ENCODE measurements around the gene GDPD5. TPM values are rescaled to one million over a fixed set of nuclear protein-coding genes. Genes with fewer than 3 reads are reported as not detected.

The GDPD5 gene
- total and polyA plus RNA-seq, 2 donors (not counting 1 experiment from before 2014, with no cell fraction given): 59.1 to 102 TPM

- no peak overlapping the region for H3K27ac ChIP-seq (ENCODE audit: low read length in 2 of 2)
- no peak overlapping the region for H3K4me3 ChIP-seq (ENCODE audit: control extremely low read depth in 1 of 5, extremely low read depth in 1 of 5, insufficient read depth in 1 of 5, low read depth in 2 of 5, low read length in 4 of 5)
- H4K20me1 ChIP-seq (ENCODE audit: control insufficient read depth, insufficient read depth, low read length, poor library complexity, severe bottlenecking): no peaks in the 10 kb centered on the region
- no peaks in the 10 kb centered on the region for H3K9me3 ChIP-seq (ENCODE audit: control extremely low read depth in 1 of 3, control insufficient read depth in 2 of 3, insufficient read depth in 1 of 3, low read length in 2 of 3)
- Mint-ChIP-seq H3K27ac (no peak overlapping the region), H3K4me1 (peaks cover 16% of the 10 kb centered on the region), H3K4me3 (no peak overlapping the region), H3K9me3 (ENCODE audit: insufficient read depth) (no peaks in the 10 kb centered on the region), H3K27me3 (peaks cover 30% of the 10 kb centered on the region)
- DNase-seq (no peak), ATAC-seq (ENCODE audit: low read depth) (no peak)
- peaks cover 9 to 16% of the 10 kb centered on the region in 2 donors for H3K4me1 ChIP-seq (ENCODE audit: control insufficient read depth in 2 of 2, insufficient read depth in 2 of 2, low read length in 2 of 2)
- H2AFZ ChIP-seq (ENCODE audit: insufficient read depth, low read depth, low read length, poor library complexity, severe bottlenecking): no peak overlapping the region
- POLR2A ChIA-PET: no interaction called here
- intact Hi-C loops (cut with micrococcal nuclease): no loop called here
- H3K79me2 ChIP-seq (ENCODE audit: control insufficient read depth, insufficient read depth, low read length): no peaks in the 10 kb centered on the region
- H3K36me3 ChIP-seq (replicated peaks in 1 of 2; ENCODE audit: control extremely low read depth in 1 of 2, control insufficient read depth in 1 of 2, extremely low read depth in 1 of 2, insufficient read depth in 2 of 2, low read length in 1 of 2): no peaks in the 10 kb centered on the region
- no peak overlapping the region for H3K9ac ChIP-seq (ENCODE audit: low read length)
- H3K27me3 ChIP-seq (replicated peaks in 1 of 4; ENCODE audit: control extremely low read depth in 1 of 4, control insufficient read depth in 3 of 4, insufficient read depth in 4 of 4, low read length in 3 of 4): peaks cover 0 to 21% (median 6%) of the 10 kb centered on the region in 4 experiments
- CTCF ChIA-PET: interaction anchor here (1.2 kb wide), 1 partner anchor 8 kb away, joined by 5 read pairs; no protein-coding TSS in a partner anchor
- no peak overlapping the region for H3K4me2 ChIP-seq (replicated peaks; ENCODE audit: low read depth, low read length, poor library complexity, severe bottlenecking)
- 69% methylated on average over 1 of the region's 1 CpG for WGBS (ENCODE audit: insufficient coverage)
- TF ChIP-seq EZH2 (IDR thresholded peaks at IDR 0.05; ENCODE audit: borderline replicate concordance, insufficient read depth, low read depth, low read length, poor library complexity, severe bottlenecking) (no peak), CTCF (IDR thresholded peaks at IDR 0.05) (no peak)
These were observed 16.3 kb upstream of the GDPD5 start for GRCh38 chr11:75542088-75542438.

- Mint-ChIP-seq H3K27ac (peak overlapping the region; percentile 15), H3K4me1 (peaks cover 21% of the 10 kb centered on the region), H3K4me3 (no peak overlapping the region), H3K27me3 (peaks cover 32% of the 10 kb centered on the region), H3K9me3 (ENCODE audit: insufficient read depth) (no peaks in the 10 kb centered on the region)
- Histone ChIP-seq H2AFZ (ENCODE audit: insufficient read depth, low read depth, low read length, poor library complexity, severe bottlenecking) (no peak overlapping the region), H3K79me2 (ENCODE audit: control insufficient read depth, insufficient read depth, low read length) (no peaks in the 10 kb centered on the region), H3K9me3 (ENCODE audit: control extremely low read depth in 1 of 3, control insufficient read depth in 2 of 3, insufficient read depth in 1 of 3, low read length in 2 of 3) (peaks cover 0 to under 1% (median 0%) of the 10 kb centered on the region in 3 donors), H3K4me1 (ENCODE audit: control insufficient read depth in 2 of 2, insufficient read depth in 2 of 2, low read length in 2 of 2) (peaks cover 13 to 22% of the 10 kb centered on the region in 2 donors), H4K20me1 (ENCODE audit: control insufficient read depth, insufficient read depth, low read length, poor library complexity, severe bottlenecking) (no peaks in the 10 kb centered on the region), H3K4me3 (ENCODE audit: control extremely low read depth in 1 of 5, extremely low read depth in 1 of 5, insufficient read depth in 1 of 5, low read depth in 2 of 5, low read length in 4 of 5) (no peak overlapping the region), H3K27me3 (replicated peaks in 1 of 4; ENCODE audit: control extremely low read depth in 1 of 4, control insufficient read depth in 3 of 4, insufficient read depth in 4 of 4, low read length in 3 of 4) (peaks cover 0 to 21% (median 4%) of the 10 kb centered on the region in 4 experiments), H3K36me3 (replicated peaks in 1 of 2; ENCODE audit: control extremely low read depth in 1 of 2, control insufficient read depth in 1 of 2, extremely low read depth in 1 of 2, insufficient read depth in 2 of 2, low read length in 1 of 2) (no peaks in the 10 kb centered on the region), H3K4me2 (replicated peaks; ENCODE audit: low read depth, low read length, poor library complexity, severe bottlenecking) (no peak overlapping the region), H3K9ac (ENCODE audit: low read length) (no peak overlapping the region), H3K27ac (ENCODE audit: low read length in 2 of 2) (no peak overlapping the region)
- intact Hi-C loops (cut with micrococcal nuclease): no loop called here
- DNase-seq (no peak), ATAC-seq (ENCODE audit: low read depth) (no peak)
- ChIA-PET POLR2A (no interaction called here), CTCF (interaction anchor here (0.9 kb wide), 1 partner anchor 96 kb away, joined by 3 read pairs; no protein-coding TSS in a partner anchor)
- WGBS (ENCODE audit: insufficient coverage): 95% methylated on average over 3 of the region's 4 CpGs
- TF ChIP-seq EZH2 (IDR thresholded peaks at IDR 0.05; ENCODE audit: borderline replicate concordance, insufficient read depth, low read depth, low read length, poor library complexity, severe bottlenecking): no peak
- no peak for TF ChIP-seq CTCF (IDR thresholded peaks at IDR 0.05)
These were observed 15.7 kb upstream of the GDPD5 start for GRCh38 chr11:75541193-75542087.
